H54 (cell line): Measurements from ENCODE around the gene ZSCAN21.

Source experiments
- DNase-seq: peaks from one replicate; pipeline ENCODE4 v3.0.0; 2011; ENCODE audit warnings: low spot score, mixed read lengths; ENCODE audit not compliant: insufficient read length
- FAIRE-seq: peaks from 3 replicates; lab custom pipeline; 2011; peaks lifted over from hg19 to GRCh38; lab: Jason Lieb, UNC
- POLR2A ChIP-seq: IDR thresholded peaks from 2 replicates; pipeline ENCODE4 v1.6.1; 2011; ENCODE audit warnings: low read depth, mild to moderate bottlenecking, low read length

The ZSCAN21 gene

GRCh38 chr7:100016215-100016901 lies 33.2 kb upstream of the ZSCAN21 start:
- no peak for FAIRE-seq
- TF ChIP-seq POLR2A, result no peak
- DNase-seq, result no peak

- DNase-seq, result no peak
- no peak for TF ChIP-seq POLR2A
- FAIRE-seq, result no peak
These were observed 32.3 kb upstream of the ZSCAN21 start for GRCh38 chr7:100017300-100017699.

GRCh38 chr7:100017875-100018274 lies 31.7 kb upstream of the ZSCAN21 start:
- TF ChIP-seq POLR2A, result no peak
- DNase-seq (no peak), FAIRE-seq (no peak)

- FAIRE-seq, result no peak
- DNase-seq, result no peak
- no peak for TF ChIP-seq POLR2A
These were observed 29.7 kb upstream of the ZSCAN21 start for GRCh38 chr7:100019908-100020307.

DNA sequence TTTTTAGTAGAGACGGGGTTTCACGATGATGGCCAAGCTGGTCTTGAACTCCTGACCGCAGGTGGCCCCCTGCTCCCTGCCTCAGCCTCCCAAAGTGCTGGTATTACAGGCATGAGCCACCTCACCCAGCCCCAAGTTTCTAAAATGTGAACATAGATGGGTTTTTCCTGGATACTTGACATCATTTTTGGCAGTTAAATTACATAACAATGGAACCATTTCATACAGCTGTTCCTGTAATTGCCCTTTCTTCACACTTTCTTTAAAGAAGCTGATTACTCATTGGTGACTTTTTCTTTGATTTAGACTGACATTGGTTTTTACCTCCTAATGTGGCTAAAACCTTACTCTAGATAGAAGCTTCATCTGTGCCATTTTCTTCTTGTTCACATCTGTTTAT lies 28.3 kb upstream of the ZSCAN21 start:
- no peak for TF ChIP-seq POLR2A
- FAIRE-seq (no peak), DNase-seq (no peak)

GRCh38 chr7:100022621-100023020 lies 27.0 kb upstream of the ZSCAN21 start:
- TF ChIP-seq POLR2A, result no peak
- no peak for DNase-seq
- no peak for FAIRE-seq

DNA sequence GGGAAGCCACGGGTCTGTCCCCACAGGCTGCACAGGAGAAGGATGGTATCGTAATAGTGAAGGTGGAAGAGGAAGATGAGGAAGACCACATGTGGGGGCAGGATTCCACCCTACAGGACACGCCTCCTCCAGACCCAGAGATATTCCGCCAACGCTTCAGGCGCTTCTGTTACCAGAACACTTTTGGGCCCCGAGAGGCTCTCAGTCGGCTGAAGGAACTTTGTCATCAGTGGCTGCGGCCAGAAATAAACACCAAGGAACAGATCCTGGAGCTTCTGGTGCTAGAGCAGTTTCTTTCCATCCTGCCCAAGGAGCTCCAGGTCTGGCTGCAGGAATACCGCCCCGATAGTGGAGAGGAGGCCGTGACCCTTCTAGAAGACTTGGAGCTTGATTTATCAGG lies 26.0 kb upstream of the ZSCAN21 start:
- no peak for DNase-seq
- no peak for FAIRE-seq

DNA sequence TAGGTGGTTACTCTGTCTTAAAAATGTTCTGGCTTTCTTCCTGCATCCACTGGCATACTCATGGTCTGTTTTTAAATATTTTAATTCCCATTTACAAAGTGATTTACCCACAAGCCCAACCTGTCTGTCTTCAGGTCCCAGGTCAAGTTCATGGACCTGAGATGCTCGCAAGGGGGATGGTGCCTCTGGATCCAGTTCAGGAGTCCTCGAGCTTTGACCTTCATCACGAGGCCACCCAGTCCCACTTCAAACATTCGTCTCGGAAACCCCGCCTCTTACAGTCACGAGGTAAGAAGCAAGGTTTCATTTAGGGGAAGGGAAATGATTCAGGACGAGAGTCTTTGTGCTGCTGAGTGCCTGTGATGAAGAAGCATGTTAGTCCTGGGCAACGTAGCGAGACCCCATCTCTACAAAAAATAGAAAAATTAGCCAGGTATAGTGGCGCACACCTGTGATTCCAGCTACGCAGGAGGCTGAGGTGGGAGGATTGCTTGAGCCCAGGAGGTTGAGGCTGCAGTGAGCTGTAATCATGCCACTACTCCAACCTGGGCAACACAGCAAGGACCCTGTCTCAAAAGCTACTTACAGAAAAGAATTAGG lies 25.5 kb upstream of the ZSCAN21 start:
- no peak for DNase-seq
- TF ChIP-seq POLR2A, result no peak
- FAIRE-seq, result no peak

More for the DNA sequence above, 26.0 kb upstream of the ZSCAN21 start:
- TF ChIP-seq POLR2A, result no peak

DNA sequence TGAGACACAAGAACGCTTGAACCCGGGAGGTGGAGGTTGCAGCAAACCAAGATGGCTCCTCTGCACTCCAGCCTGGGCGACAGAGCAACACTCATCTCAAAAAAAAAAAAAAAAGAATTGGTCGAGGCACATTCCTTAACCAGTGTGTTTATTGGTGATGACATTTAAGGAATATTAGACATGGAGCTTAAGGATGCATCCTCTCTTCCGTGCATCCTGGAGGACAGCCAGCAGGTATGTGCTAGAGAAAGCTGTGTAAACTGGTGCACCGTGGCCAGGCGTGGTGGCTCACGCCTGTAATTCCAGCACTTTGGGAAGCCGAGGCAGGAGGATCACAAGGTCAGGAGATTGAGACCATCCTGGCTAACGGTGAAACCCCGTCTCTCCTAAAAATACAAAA lies 22.4 kb upstream of the ZSCAN21 start:
- FAIRE-seq, result no peak

DNA sequence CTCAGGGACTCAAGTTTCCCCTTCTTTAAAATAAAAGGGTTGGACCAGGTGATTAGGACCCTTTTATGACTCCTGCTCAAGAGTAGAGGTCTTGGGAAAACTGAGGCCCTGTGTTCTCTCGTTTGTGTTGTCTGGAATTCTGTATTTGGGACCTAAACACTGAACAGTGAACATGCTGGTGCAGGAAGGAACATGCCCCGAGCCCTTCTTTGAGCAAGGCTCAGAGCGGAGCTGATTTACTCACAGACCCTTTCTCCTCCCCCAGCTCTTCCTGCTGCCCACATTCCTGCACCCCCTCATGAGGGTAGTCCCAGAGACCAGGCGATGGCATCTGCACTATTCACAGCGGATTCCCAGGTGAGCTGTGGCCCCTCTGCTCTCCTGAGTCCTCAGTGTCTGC lies 20.0 kb upstream of the ZSCAN21 start:
- FAIRE-seq (no peak), DNase-seq (no peak)

More for the DNA sequence above, 22.4 kb upstream of the ZSCAN21 start:
- TF ChIP-seq POLR2A, result no peak
- DNase-seq, result no peak

GRCh38 chr7:100033526-100033925 lies 16.0 kb upstream of the ZSCAN21 start:
- FAIRE-seq, result no peak
- no peak for TF ChIP-seq POLR2A
- no peak for DNase-seq

More for the DNA sequence above, 20.0 kb upstream of the ZSCAN21 start:
- TF ChIP-seq POLR2A, result no peak

DNA sequence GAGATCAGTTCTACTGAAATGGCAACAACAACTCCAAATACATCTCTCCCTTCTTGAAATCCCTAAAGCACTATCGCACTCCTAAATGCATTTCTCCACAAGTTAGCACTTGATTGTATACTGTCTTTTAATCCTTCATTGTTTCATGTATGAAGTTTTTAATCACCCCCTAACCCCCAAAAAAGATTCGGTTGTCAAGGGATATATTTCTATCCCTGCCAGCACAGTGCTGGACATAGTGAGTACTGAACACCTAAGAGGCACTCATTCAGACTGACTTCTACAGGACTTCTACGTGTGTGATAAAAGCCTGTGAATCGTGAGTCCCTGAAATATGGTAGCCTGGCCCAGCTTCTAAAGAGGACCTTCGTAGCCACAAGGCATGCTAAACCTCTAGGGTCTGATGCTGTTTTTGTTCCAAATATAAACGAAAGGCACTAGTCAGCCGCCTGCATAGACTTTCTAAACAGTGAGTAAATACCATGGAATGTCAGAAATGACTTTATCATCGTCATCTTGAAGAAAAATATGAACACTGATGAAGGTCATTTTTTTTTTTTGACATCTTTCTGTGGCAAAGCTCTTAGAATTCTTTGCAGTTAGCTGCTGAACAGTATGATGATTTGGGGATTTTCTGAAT lies 14.6 kb upstream of the ZSCAN21 start:
- FAIRE-seq (no peak), DNase-seq (peak; percentile 55)
- TF ChIP-seq POLR2A, result no peak

DNA sequence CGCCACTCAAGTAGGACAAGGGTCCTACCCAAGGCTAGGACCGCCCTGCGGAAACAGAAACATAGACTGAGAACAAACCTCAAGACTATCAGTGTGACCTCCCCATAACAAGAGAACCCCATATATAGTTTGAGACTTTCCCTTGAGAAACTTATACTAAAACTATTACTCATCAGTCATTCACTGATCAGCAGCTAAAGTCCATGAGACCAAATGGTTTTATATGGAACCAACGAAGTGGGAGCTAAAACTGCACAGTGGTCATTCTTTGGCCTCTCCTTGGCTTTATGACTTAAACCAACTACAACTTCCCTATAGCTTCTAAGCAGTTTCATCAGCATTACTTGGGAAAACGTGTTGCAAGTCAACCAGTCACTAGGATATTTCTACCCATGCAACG lies 13.7 kb upstream of the ZSCAN21 start:
- TF ChIP-seq POLR2A, result no peak
- FAIRE-seq (no peak), DNase-seq (no peak)

DNA sequence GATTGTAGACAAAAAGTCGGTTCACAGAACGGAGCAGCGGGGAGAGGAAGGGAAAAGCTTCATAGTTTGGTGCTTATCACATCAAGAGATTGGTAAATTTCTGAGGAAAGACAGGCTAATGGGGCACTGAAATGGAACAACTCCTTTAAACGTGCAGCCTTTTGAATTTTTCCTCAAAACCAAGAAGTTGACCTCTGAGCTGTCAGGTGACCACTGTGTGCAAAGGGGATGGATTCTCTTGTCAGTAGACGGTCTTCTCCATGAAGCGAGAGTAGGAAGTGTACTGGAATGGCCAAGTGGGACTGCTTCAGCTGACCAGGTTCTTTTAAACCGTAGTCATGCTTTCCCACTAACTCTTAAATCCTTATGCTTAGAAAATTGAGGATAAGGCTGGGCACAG lies 11.2 kb upstream of the ZSCAN21 start:
- TF ChIP-seq POLR2A, result no peak
- no peak for DNase-seq

More for the DNA sequence above, 11.2 kb upstream of the ZSCAN21 start:
- no peak for FAIRE-seq
